Bronchial epithelial cell (primary cell): ENCODE results near the gene ASB13. TPM values are rescaled to one million over a fixed set of nuclear protein-coding genes. Genes with fewer than 3 reads are reported as not detected.
A peak's percentile ranks its signal among the peaks of the same experiment; 100 is the strongest.

Experiments used
- DNase-seq: peaks from one replicate; pipeline ENCODE4 v3.0.0-alpha.2; 2010; ENCODE audit warnings: low read depth
- FAIRE-seq: peaks from 2 replicates; lab custom pipeline; 2011; peaks lifted over from hg19 to GRCh38; lab: Jason Lieb, UNC
- H3K27me3 ChIP-seq: 2 replicates; pipeline ENCODE4 v1.5.1; 2011; ENCODE audit warnings: low read length; ENCODE audit not compliant: control insufficient read depth, insufficient read depth
- H3K36me3 ChIP-seq: 2 replicates; pipeline ENCODE4 v1.5.1; 2011; ENCODE audit warnings: low read length; ENCODE audit not compliant: control insufficient read depth, insufficient read depth
- H3K4me3 ChIP-seq: 2 replicates; pipeline ENCODE4 v1.5.1; 2011; ENCODE audit warnings: mild to moderate bottlenecking, low read depth, low read length, control low read depth
- CTCF ChIP-seq: IDR thresholded peaks from 2 replicates; pipeline ENCODE4 v1.5.1; 2011; ENCODE audit warnings: mild to moderate bottlenecking, moderate library complexity, low read length, control low read depth, inconsistent platforms; ENCODE audit not compliant: insufficient read depth, severe bottlenecking
- total RNA-seq: library from RNA; depleted of rRNA; stranded (reverse); fragments of >200 nt; gene quantifications from 2 replicates; pipeline ENCODE4 v1.2.1, GENCODE V29; 2014

ASB13 gene
- total RNA-seq, result 14.5 TPM in 2 replicates

- FAIRE-seq, result no peak
- H3K4me3 ChIP-seq, result peak within 1 kb of the TSS; percentile 87
- H3K36me3 ChIP-seq, result no peaks in the 10 kb centered on the region
- no peaks in the 10 kb centered on the region for H3K27me3 ChIP-seq
- DNase-seq, result no peak
- TF ChIP-seq CTCF, result no peak
Observed at GRCh38 chr10:5666008-5666840, at the start of gene ASB13. ASB13 (minus strand) TSS chr10:5666595; CDS start chr10:5666551, 44 bp downstream.

GRCh38 chr10:5711642-5712041 is 45.2 kb upstream of the ASB13 start:
- no peak for TF ChIP-seq CTCF
- DNase-seq (no peak), FAIRE-seq (no peak)
- Histone ChIP-seq H3K4me3 (no peak overlapping the region), H3K27me3 (no peaks in the 10 kb centered on the region), H3K36me3 (no peaks in the 10 kb centered on the region)

GRCh38 chr10:5710859-5711258 is 44.5 kb upstream of the ASB13 start:
- H3K4me3 ChIP-seq, result no peak overlapping the region
- H3K27me3 ChIP-seq, result no peaks in the 10 kb centered on the region
- FAIRE-seq (no peak), DNase-seq (no peak)
- TF ChIP-seq CTCF, result no peak
- H3K36me3 ChIP-seq, result no peaks in the 10 kb centered on the region

- TF ChIP-seq CTCF, result no peak
- DNase-seq, result no peak
- FAIRE-seq, result no peak
Observed at GRCh38 chr10:5709865-5710264, 43.5 kb upstream of the ASB13 start.

GRCh38 chr10:5708356-5708755 is 42.0 kb upstream of the ASB13 start:
- FAIRE-seq (no peak), DNase-seq (no peak)
- H3K4me3 ChIP-seq, result no peak overlapping the region
- TF ChIP-seq CTCF, result no peak
- H3K36me3 ChIP-seq, result no peaks in the 10 kb centered on the region
- H3K27me3 ChIP-seq, result no peaks in the 10 kb centered on the region

More at GRCh38 chr10:5709865-5710264, 43.5 kb upstream of the ASB13 start:
- H3K36me3 ChIP-seq, result no peaks in the 10 kb centered on the region
- no peak overlapping the region for H3K4me3 ChIP-seq
- H3K27me3 ChIP-seq, result no peaks in the 10 kb centered on the region
